Activated CD8-positive, alpha-beta memory T cell treated with anti-CD3 and anti-CD28 coated beads, Interleukin-2, amount 50 U/mL, for 48 hours (primary cell): ENCODE results near the gene FLRT1.

Source experiments
- DNase-seq: peaks from one replicate; pipeline ENCODE4 v3.0.0-alpha.2; 2020

Gene FLRT1

DNA sequence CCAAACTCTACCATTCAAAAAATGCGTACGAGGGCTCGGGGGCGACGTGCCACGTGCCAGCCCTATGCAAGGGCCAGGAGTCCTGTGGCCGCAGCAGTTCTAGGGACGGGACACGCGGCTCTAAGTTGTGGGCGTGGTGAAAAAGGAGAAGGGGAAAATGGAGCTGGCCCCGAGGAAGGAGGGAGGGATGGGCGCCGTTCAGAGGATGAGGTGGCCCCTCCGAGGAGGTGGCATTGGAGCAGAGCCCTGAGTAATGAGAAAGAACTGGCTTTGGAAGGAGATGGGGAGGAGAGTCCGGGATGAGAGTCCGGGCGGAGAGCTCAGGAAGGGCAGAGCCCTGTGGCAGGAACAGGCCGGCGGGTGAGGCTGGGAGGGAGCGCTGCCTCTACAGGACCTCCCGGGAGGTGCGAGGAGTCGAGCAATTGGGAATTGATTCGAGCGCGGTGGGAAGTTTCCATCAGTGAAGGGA lies 28.5 kb upstream of the FLRT1 start:
- DNase-seq, result no peak

DNA sequence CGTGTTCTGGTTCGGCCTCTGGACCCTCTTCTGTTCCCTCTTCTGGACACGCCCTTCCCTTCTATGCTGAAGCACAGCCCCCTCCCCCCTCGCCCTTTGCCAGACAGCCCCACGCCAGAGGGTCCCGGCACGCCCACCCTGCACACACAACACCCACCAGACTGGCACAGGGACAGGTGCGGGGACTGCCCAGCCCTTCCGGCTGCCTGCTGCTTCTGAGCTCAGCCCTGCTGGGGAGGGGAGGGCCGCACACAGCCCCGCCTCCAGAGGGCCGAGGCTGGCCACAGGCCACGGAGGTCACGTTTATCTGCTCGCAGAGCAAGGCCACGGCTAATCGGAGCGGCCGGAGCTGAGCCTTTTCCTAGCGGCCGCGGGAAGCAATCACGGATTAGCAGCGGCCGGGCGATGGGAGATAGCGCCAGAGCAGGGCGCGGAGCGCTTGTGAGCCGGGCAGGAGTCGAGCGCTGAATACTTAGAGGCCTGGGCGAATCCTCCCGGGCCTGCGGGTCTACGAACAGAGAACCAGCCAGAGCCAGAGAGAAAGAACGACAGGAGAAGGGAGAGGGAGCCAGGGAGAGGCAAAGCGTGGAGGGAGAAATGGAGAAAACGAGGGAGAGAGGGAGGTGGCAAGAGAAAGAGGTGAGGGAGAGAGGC lies 28.0 kb upstream of the FLRT1 start:
- DNase-seq, result no peak

DNA sequence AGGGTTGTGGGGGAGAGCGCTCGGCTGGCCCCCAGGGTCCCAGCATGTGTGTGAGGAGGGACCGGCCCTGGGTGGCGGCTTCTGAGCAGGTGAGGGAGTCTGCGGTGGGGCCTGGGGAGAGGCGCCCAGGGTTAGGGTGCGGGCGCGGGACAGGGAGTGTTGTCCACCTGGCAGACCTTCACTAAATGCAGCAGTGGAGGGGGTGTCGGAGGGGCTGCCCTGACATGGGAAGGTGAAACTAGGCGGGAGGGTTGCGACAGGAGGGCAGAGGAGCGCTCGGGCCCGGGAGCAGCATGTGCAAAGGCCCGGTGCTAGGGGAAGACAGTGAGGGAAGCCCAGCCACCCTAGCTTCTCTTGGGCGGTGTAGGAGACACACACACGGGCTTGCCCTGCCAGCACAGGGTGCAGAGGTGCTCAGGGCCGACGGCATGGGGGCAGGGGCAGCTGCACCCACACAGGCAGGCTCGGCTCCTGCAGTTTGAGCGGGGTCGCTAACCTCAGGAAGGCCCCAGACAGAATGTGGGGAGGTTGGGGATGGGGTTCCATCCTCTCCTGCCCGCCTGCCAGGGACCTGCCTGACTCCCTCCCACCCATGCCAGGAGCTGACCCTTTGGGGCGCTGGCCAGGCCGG lies 27.3 kb upstream of the FLRT1 start:
- no peak for DNase-seq

DNA sequence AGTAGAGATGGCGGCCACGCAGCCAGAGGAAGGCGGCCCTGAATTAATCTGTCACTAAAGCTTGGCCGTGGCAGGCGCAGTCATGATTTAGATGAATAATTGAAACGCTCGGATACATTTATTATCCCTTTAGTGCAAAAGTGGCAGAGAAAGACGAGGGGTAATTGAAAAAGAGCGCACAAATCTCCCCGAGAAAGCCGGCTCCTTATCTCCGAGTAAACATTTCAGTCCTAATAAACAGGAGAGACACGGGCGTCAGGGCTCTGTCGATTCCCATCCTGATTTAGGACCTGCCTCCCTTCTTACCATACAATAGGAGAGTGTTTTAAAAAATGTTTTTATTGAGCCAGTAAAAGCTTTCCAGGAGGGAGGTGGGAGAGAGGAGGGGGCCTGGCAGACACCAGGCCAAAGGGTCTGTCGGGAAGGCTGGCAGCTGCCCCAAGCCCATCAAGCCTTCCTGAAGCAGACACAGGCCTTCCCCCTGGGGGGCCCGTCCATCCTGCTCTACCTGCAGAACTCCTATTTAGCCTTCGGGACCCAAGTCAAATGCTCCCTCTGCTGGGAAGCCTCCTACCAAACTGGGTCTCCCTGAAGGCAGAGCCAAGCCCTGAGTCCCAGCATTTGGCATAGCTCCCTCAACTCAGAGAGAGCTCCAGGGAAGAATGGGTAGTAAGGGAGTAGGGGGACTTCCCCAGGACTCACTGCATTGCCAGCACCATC lies 26.7 kb upstream of the FLRT1 start:
- DNase-seq, result no peak

DNA sequence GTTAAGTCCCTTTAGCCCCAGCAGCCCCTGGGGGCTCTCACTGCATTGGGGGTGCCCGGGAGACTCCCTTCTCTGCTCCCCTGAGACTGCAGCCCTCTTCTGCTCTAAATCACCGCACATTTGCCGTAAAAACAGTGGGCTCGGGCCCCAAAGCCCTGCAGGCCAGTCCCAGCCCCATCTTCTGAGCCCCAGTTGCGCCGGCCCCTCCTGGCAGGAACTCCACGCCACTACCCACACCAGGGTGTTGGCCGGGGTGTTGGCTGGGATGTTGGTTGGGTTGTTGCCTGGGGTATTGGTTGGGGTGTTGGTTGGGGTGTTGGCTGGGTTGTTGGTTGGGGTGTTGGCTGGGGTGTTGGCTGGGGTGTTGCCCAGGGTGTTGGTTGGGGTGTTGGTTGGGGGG lies 26.0 kb upstream of the FLRT1 start:
- no peak for DNase-seq

DNA sequence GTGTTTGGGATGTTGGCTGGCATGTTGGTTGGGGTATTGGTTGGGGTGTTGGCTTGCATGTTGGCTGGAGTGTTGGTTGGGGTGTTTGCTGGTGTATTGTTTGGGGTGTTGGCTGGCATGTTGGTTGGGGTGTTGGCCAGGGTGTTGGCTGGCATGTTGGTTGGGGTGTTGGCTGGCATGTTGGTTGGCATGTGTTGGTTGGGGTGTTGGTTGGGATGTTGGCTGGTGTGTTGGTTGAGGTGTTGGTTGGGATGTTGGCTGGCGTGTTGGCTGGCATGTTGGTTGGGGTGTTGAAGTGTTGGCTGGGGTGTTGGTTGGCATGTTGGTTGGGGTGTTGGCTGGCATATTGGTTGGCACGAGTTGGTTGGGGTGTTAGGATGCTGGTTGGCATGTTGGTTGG lies 24.9 kb upstream of the FLRT1 start:
- no peak for DNase-seq

DNA sequence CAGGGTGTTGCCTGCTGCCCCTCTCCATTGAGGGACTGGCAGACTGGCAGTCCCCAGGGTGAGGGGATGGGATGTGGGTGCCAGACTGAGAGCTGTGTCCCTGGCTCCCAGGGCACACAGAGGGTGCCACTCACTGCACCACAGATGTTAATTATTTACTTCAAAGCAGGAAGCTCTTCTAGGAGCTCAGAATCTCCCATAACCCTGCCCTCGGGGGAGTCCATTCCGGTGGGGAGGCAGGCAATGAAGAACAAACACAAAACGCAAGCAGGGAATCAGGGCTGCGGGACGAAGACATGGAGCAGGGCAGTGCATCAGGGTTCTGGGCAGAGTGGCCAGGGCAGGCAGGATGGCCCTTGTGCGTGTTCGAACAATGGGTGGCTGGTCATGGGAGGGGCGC lies 24.4 kb upstream of the FLRT1 start:
- no peak for DNase-seq

DNA sequence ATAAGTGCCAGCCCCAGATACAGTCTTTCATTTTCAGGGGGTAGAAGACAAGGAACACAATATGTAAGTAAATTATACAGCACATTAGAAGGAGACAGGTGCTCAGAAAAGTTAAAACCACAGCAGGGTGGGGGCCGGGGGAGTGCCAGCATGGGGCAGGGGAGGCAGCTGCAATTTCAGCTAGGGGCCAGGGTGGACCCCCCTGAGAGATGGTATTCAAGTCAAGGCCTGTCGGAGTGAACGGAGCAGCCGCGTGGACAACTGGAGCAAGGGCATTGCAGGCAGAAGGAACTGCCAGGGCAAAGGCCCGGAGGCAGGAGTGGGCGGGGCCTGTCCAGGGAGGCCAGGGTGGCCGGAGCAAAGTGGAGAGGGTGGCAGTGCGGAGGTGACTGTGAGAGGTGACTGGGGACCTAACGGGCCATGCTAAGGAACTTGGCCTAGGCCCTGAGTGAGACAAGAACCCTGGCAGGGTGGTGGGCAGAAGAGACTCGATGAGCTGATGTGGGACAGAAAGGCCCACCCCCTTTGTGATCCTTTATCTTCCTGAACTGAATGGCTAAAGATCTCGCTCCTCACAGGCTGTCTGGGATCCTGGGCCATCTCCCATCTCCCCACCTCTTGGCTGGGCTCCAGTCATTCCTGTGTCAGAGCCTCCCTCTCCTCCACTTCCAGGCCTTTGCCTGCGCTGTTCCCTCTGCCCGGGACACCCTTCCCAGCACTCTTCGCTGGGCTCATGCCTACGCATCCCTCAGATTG lies 22.4 kb upstream of the FLRT1 start:
- DNase-seq, result no peak

DNA sequence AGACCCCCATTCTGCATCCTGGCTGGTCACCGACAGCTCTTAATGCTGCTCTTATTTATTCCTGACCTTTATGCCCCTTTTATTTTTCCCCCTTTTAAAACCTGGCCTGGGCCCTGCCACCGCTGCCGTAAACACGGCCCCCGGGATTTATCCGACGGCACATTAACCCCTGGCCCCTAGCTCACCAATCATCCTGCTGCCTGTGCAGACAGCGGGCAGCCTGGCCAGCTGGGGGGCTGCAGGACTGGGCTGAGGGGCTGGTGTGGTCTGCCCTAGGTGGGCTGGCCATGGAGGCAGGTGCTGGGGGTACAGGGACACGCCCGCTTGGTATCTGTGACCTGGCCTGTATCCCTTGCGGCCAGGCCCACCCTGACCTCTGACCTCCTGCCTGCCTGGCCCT lies 21.4 kb upstream of the FLRT1 start:
- DNase-seq, result no peak

DNA sequence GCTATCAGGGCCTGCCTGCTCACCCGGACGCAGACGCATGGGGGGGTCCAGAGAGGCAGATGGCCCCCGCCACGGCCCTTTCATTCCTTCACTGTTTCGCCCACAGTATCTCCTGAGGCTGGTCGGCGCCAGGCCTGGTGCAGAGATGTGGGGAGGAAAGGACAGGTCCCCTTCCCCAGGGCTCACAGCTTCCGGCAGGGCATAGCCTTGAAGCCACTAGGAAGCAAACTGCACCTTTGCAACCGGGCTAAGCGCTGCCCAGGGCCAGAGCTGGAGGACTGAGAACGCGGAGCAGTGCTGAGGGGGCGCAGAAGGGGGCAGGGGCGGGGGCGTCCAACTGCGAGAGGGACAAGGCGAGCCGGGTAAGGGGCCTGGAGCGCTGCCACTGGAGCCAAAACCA lies 20.2 kb upstream of the FLRT1 start:
- DNase-seq, result no peak

DNA sequence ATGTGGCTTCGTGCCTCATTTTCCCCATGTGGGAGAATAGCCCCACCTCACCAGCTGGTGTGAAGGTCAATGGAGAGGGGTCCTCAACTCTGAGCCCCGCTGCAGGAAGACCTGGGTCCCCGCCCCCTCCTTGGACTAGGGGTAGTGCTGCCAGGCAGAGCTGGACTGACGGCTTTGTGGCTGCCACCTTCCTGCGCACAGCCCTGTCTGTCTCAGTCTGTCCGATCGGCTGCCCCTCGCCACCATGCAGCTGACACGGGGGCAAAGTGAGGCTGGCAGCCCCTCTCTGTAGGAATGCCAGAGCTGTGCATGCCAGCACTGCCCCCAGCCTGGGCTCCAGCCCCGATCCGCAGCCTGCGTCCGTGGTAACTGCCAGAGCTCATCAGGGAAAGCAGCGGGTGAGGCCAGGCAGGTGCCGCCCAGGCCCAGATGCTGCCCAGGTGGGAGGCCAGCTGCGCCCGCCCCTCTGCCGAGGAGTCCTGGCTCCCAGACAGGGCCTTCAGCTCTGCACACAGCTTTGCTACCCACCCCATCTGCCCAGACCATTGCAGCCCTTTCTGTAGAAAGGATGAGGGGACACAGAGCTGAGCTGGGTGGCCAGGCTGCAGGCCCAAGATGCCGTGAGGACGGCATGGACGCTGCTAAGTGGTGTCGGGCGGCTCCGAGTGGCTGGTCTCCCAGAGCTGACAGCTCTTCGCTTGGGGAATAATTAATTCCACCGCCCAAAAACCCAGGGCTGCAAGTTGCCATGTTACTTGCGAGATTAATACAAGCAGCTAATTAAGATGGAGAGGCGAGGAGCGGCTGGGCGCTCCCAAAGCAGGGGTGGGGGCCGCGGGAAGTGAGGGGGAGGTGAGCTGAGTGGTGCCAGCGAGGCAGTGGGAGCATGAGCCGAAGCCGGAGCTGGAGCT lies 19.5 kb upstream of the FLRT1 start:
- DNase-seq, result no peak

DNA sequence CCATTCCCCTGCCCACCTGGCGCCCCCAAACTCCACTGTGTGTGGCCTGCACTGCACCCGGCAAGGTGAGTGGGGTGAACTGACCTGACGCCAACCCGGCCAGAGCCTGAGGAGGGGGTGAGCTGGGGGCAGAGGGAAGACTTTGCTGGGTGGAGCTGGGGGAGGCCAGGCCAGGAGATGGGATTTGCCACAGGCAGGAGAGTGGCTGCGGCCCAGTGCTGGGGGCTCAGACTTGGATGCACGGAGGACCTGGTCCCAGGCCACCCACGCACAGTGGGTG lies 17.8 kb upstream of the FLRT1 start:
- no peak for DNase-seq

DNA sequence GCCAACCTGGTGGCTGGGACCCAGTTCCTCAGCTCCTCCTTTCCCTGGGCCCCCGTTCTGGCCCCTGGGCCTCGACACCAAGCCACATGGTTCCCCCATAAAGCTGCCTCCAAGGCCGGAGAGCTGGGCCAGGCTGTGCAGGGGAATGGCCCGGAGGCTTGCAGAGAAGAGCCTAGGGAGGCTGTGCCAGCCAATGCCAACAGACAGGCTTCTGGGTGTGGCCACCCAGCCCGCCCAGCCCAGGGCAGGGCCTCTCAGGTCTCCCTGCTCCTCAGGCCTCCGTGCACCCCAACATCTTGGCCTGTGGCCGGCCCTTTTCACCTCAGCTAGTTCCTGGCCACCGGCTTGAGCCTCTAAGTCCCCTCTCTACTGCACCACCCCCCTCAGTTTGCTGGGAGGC lies 17.4 kb upstream of the FLRT1 start:
- no peak for DNase-seq

DNA sequence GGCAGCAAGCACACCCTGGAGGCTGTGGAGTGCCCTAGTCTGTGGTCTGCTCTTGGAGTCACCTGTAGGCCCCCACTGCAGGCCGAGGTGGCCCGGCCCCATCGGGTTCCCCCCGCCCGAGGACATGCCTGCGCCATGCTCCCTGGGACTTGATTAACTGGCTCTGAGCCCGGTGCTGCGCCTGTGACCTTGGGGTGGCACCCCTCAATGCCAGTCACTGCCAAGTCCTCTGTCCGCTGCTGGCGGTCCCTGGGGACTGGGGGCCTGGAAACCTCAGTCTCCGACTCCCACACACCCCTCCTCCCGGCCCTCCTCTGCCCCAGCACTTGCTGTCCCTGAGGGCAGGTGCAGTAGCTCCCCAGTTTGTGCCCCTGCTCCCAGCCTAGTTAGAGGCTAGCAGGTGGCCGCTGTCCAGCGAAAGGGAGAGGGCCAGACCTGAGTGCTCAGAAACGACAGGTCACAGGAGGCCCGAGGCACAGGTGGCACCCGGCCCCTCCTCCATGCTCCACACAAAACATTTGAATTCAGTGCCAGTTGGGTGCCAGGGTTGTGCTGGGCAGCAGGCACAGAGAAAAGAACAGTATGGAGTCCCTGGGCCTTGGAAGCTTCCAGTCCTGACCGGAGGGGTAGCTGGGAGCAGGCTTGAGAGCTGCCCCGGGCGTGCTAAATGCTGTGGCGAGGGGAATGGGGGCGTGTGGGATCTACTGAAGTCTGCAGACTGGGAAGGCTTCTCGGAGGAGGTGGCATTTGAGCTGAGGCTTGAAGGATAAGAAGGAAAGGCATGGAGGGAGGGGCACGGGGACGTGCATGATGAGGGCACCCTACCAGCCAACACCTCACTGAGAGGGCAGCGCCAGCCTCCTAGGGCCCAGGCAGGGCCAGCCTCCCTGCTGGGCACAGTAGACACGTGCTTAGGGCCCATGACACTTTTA lies 16.4 kb upstream of the FLRT1 start:
- no peak for DNase-seq

DNA sequence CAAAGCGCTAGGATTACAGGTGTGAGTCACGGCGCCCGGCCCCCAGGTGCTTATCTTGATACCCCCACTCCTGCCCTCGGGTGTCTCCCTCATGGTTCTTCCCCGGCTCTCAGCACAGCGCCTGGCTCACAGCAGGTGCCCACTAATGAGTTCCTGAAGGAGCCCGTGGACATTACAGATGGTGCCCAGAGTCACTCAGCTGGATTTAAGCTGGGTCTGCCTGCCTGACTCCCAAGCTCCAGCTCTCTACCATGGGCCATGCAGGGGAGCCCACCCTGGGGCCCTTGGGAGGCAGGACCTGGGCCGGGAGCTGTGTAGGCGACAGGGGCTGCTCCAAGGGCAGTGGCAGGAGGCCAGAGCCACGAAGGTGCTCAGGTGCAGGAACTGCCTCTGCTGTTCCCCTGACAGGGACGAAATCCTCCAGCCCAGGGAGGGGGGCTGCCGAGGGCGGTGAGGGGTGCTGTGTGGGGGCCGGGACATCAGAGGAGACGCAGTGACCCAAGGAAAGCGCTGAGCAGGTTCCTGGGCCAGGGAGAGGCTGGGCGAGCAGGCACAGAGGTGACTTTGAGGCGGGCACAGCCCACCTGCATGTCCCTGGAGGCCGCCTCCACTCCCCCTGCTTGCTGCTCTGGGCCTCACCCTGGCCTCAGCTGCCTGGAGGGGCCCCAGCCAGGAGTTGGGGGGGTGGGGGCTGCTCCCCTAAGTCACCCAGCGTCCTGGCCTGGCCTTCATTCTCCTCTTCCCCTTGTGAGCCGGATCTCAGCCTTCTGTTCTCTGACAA lies 14.6 kb upstream of the FLRT1 start:
- no peak for DNase-seq

DNA sequence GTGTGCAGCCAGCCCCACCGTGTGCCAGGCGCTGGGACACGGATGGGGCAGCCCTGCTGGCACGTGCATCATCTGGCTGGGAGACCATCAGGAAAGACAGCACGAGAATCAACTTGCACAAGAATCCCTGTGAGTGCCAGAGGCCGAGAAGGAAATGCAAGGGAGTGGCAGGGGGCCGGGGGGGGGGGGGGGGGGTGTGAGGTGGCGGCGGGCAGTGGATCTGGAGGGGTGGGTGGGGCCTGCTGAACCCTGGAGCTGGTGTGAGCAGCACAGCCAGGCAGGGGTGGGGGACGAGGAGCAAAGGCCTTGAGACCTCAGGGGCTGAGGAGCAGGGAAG lies 14.0 kb upstream of the FLRT1 start:
- no peak for DNase-seq

DNA sequence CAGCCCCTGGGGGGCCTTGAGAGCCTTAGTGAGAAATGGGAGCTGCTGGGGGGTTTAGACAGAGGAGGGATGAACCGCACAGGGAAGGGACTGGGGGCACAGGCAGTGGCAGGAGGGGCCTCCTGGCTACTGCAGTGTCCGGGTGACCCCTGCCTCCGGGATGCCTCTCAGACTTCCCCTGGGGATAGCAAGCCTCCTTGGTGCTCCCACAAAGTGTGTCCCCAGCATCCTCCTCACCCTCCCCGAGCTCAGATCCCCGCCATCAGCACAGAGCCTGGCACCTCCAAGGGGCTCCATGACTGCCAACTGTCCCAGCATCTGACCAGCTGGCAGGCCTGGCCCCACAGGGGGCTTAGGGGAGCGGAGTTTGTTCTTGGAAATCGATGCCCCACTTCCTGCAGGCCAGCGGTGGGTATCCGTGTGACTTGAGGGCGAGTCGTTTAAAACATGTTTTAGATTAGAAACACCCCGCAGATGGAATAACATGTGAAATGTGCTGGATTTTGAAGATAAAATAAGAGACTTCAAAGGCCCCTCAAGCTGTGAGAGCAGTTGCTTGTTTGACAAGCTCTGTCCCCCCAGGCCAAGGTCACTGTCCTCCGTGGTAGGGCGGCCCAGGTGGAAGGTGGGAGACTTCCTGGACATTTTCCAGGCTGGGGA lies 13.5 kb upstream of the FLRT1 start:
- DNase-seq, result no peak

DNA sequence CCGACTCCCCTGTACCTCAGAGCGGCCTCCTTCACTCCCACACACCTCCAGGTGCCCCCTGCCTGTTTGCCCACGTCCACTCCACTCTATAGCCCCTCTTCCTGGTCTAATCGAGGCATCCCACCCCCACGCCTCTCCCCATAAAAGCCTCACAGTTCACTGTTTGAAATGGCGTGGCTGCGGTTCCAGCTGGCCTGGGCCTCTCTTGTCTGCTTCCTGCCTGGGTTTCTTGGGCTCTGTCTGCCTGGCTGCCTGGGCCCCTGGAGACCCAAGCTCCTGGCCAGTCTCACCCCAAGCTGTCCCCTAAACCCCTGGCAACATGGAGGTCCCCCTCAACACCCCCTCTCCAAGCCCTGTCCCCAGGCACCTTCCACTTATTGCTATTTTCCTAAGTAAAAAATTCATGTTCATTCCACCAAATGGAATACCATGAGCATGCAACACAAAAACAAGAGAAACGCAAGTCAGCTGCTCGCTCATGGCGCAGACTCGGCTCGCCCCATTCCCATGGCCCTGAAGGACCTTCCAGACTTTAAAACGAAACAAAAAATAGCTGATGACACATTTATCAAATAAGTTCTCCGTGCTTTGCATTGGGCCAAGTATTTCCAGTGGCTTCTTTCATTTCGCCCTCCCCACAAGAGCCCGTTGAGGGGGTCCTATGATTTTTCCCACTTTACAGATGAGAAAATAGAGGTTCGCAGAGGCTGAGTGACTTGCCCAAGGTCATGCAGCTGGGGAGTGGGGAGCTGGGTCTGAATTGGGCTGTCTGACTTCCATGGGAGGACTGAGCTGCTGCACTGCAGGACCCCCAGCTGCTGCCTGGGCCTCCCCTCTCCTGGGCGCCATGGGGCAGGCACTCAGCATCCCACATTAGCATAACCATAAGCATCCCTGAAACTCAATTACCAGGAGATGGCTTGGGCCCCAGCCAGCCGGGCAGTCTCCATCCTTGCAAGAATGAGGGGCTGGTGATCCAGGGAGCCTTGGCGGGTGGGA lies 11.7 kb upstream of the FLRT1 start:
- no peak for DNase-seq

DNA sequence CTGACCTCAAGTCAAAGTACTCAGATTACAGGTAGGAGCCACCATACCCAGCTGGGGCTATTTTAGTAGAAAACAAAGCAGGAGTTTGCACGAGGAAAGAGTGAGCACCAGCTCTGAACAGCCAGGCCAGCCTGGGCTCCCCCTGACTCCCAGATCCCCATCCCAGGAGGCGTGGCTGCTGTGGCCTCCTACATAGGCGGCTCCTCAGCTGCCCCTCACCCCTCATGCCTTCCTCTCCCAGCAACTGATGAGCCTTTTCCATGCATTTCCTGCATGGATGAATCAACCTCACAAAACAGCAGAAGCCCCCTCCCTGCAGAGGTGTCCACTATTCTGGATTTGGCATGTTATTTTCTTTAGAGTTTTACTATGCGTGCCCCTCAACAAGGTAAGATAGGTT lies 10.5 kb upstream of the FLRT1 start:
- DNase-seq, result no peak
